NCI-H1105 (cell line): ENCODE data around the gene GNAZ.

Experiments used
- DNase-seq: peaks from one replicate; lab custom pipeline; 2025; lab: John Stamatoyannopoulos, UW

GNAZ gene

DNA sequence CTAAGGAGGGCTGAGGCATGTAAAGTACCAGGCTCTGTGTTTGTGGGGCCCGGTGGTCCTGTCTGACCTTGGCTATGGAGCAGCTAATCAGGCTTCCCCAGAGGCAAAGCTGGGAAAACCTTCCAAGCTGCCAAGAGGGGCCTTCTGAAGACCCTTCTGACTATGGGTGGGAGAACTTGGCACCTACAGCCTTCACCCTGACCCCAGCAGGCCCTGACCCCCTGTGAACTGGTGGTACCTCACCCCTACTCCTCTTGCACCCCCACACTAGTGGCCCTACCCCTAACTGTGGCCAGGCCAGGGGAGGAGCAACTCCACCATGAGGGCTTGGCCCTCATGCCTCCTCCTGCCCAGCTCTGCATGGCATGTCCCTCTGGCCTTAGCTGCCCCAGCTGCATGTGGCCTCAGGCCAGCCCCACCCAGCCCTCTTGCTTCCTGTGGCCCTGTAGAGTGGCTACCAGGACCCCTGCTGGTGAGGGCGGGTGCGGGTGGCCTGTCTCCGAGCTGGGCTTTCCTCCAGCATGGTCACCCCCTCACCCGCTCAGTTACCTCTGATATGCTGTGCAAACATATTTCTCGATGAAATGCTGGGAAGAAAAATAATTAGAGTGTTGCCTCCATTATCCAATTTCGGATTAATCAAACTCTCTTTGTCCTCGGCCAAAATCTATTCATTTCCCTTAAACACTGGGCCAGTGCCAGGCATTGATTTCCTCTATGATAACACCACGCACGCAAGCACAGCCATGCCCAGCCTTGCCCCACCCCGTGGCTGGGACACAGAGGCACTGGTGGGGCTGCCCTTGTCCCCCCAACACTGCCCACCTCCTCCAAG is 7.5 kb downstream of the GNAZ start:
- no peak for DNase-seq

DNA sequence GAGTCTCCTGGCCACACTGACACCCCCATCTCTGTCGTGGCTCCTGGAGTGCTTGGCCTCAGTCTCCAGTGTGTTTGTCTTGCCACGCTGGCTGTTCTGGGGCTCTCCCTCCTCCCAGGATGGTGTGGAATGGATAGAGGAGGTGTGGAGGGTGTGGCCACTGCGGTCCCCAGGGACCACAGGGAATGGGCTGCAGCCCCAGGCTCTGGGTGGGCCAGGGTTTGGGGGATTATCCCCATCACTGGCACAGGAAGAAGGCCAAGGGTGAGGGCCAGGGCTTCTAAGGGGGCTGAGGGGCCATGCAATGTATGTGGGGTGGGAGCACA is 8.1 kb downstream of the GNAZ start:
- DNase-seq, result no peak

DNA sequence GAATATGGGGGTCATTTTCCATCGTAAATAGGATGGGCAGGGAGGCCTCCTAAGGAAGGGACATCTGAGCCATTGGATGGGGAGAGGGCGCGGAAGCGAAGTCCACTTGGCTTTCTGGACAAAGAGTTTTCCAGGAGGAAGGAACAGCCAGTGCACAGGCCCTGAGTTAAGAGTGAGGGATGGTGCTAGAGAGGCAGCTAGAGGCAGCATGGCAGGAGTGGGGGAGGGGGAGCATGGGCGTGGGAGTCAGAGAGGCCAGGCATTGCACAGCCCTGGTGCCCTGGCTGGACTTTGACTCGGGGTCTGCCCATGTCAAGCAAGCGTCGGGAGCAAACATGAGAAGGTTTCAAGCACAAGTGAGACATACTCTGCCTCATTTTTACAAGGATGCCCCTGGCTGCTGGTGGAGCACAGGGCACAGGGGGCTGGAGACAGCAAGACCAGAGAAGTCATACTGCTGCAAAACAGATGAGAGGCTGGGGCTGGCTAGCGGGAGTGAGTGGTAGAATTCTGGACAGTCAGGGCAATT is 9.0 kb downstream of the GNAZ start:
- no peak for DNase-seq

DNA sequence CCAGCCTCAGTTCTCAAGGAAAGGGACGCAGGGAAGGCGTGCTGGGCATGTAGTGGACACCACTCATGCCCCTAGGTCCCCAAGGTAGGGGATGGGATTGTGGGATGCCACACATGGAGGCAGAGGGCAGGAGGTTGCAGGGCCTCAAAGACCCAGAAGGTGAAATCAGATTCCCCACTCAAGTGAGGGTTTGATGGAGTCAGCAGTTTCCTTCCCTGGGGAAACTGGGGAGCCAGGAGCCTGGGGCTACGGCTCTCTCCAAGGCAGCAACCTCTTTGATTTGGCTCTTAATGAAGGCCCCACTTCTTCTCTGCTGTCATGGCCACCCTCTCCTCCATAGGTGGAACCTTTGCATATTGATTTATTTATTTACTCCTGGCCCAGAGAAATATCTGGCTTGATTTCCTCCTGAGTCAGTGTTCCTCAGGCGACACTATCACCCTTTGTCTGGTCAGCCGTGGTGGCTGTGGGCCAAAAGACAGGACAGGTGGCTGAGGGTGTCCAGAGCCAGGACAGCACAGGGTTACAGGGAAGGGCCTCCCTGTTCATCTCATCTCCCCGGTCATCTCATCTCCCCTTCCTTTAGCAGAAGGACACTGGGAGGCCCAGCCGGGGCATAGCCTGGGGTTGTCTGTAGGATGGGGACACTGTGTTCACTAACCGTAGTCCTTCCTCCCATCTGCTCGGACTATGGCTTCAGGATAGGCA is 9.6 kb downstream of the GNAZ start:
- no peak for DNase-seq

DNA sequence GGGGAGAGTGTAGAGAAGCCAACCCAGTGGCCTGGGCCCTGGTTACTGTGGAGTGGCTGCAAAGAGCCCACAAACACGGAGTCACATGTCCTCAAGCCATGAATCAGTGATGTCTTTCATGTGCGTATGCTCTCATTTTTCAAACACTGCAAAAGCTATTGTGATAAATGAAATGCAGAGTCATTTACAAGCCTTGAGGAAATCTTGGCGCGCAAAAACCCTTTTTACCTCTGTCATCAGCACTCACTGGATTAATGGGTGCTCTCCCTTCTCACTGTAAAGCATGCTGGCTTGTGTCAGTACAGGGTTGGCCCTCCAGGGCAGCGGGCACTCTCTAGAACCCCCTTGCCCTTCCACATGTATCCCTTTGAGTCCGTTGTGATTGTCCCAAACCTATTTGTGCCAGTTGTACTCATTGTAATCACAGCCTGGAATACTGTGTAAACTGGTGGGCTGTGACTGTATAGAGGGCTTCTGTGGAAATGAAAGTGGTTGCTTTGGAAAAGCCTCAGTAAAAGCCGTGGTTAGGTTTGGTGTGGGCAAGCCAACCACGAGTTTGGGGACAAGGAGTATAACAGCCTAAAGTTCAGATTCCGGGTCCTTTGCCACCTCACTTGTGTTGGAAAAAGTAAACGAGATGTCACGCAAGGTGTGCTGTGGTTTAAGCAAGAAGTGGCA is 10.4 kb downstream of the GNAZ start:
- no peak for DNase-seq

DNA sequence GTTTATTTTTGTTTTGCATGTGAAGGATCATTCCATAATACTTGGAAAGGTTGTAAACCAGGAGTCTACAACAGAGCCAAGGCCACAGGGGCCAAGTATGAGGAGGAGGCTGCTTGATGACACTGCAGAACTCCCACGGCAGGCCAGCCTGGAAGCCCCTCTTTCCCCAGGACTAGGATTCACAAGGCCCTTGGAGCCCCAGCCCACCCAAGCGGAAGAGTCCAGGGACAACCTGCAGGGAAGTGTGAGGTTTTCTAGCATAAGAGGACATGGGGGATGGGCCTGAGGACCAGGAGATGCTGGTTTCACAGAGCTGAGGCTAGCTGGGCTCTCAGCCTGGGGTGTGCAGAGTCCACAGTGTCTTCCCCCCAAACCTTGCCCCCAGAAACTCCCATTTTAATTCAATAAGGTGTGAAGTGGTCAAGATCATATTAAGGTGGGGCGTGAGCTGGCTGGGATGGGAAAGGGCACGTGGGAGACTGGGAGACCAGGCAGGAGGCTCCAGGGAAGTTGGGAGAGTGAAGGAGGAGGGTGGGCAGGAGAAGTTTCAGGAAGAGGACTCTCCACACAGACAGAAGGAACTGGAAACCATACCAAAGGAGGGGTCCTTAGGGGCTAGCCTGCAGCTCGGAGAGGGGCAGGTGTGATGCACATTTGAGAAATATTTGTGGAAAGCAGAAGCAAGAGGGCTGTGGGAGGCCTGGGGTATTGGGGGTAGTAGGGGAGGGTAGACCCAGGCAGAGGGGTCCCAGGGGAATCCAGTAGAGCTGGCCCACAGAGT is 12.4 kb downstream of the GNAZ start:
- no peak for DNase-seq

DNA sequence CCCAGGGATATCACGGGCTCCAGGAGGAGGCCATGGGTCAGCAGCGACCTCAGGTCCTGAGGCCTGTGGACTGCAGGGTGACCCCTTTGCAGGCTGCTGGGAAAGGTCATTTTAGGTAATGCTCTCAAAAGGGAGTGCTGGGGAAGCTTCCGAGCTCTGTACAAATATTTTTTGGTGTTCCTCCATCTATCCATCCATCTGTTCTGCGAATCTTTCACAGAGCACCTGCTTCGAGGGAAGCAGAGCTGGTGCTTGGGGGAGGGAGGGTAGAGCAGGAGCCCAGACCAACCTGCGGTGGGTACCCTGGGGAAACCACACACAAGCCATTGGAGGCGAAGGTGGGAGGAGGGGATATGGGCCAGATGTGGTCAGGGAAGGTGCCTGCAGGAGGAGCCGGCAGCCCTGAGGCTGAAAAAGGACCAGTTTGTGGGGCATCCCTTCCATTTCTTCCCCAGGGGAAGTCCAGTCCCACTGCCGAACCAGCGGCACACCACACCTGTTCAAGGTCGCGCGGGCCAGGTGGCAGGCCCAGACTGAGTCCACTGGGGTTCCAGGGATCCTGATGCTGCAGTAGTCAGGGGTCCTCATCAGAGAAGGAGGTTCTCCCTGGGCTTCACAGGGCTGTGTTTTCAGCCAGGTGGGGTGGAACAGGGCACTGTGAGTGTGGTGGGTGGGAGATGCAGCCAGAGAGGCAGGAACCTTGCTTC is 13.1 kb downstream of the GNAZ start:
- DNase-seq, result no peak

DNA sequence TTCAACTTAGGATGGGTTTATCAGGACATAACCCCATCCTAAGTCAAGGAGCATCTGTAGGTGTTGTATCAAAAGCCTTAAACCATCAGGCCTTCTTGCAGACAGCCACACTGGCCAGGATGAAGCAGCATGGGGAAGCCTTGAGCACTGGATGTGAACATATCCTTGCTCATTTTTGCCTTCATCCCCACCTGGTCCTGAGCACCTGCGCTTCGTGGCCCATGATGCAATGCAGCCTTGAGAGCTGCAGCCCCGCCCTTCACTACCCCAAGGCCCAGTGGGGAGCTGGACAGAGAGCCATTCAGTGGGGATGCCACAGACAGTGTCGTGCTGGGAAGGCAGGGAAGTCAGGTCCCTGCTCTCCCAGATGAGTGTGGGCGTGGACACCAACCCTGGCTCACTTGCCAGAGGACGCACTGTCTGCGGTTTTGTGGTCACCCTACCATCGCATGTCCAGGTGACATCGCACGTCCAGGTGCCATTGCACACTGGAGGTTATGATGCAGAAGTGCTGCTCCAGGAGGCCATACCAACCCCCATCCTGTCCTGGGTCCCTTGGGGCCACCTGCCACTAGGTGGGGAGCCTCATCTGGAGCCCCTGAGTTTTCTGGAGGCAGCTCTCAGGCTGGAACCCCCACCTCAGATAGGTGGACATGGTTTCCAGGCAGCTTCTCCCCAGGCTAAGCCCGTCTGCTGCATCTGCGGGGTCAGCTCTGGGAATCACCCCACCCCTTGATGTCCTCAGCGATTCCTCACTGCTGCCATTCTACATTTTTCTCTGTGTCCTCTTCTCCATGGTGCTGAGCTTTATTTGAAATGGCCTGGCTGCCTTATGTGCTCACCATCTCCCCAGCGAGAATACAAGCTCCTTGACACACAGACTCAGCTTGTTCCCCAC is 14.4 kb downstream of the GNAZ start:
- DNase-seq, result no peak

DNA sequence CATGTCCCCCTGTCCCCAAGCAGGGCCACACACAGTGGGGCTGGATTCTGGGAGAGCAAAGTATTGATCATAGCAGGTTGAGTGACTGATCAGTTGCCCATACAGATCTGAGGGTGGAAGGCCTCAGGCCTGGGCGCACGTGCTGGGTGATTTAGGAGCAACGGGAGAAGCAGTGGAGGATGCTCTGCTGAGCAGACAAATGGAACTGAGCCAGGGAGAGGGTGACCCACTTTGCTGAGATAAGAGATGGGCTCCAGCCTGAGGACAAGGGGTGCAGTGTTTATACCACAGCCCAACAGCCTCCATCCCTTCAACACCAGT is 15.0 kb downstream of the GNAZ start:
- DNase-seq, result no peak

DNA sequence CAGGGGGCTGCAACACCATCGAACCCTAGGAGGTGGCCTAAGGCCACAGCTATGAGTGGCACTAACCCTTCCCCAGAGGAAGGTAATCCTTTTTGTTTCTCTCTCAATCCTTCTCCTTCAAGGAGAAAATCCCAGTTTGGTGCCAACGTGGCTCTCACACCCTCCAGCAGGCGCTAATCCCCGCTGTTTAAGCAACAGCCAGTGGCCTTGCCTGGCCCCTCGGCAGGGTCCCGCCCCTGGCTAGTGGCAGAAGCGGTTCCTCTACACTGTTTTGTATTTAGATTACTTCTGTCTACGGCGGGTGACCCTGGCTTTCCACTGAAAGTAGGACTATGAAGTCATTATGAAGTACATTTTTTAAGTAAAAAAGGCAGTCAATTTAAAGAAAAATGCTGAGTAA is 15.5 kb downstream of the GNAZ start:
- no peak for DNase-seq

DNA sequence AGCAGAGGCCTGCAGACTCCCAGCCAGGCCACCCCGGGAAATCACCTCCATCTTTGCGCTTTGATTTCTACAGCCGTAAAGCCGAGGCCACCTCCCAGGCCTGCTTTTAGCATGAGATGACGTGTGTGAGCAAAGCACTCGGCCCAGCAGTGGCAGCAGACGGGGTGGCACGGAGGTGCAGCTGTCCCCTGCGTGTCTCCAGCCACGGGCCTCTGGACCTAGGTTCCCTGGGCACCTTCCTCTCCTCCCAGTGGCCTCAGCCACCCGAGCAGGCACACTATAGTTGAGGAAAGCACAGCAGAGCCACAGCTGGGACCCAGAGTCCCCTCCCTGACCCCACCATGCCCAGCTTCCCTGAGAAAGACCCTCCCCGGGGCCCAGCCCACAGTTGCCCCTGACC is 15.9 kb downstream of the GNAZ start:
- DNase-seq, result no peak

DNA sequence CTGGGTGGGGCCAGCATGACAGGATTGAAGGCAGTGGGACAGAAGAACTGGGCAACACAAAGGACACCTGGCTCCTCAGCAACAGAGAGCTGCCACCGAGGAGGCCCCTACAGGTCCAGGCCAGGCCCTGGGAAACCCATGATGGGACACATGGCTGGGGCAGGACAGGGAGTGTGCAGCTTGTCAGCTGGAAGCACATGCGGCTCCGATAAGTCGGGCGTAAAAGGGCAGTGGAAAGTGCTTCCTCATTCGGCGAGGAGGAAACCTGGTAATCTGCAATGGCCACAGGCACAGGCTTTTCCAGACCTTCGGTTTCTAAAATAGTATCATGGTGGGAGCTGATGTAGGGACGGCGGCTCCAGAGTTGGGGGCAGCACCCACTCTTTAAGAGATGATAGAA is 16.5 kb downstream of the GNAZ start:
- DNase-seq, result no peak

DNA sequence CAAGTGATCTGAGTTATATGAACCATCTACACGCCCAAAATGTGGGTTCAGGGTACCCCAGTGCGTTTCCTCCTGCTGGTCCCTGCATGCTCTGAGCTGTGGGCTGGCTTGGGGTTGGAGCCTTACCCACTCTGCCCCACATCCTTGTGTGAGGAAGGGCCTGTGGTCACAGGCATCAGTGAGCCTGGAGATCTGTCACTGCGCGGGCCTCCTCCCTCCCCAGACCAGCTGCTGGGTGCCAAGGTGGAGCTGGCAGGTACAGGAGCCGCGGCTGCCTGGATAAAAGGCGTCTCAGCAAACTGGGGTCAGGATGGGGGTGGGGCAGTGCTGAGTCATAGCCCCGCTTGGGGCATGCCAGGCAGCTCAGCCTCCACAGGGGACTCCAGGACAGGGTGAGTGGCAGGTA is 17.9 kb downstream of the GNAZ start:
- no peak for DNase-seq

DNA sequence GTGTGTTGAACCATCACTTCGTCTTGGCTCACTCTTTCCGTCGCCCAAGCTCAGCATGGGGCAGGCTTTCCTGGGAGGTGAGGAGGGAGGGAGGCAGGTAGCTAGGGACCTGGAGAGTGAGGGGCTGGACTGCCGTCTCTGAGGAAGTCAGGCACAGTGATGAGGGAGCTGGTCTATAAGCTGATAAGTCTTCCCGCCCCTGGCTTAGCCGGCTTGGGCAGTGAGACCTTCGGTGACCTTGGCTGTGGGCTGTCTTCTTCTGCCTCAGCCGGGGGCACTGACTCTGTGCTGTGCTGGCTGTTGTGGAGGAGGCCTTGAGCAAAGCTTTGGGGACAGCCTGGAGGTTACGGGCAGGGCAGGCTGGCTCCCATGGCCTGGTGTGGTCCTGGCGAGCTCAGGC is 18.7 kb downstream of the GNAZ start:
- no peak for DNase-seq

DNA sequence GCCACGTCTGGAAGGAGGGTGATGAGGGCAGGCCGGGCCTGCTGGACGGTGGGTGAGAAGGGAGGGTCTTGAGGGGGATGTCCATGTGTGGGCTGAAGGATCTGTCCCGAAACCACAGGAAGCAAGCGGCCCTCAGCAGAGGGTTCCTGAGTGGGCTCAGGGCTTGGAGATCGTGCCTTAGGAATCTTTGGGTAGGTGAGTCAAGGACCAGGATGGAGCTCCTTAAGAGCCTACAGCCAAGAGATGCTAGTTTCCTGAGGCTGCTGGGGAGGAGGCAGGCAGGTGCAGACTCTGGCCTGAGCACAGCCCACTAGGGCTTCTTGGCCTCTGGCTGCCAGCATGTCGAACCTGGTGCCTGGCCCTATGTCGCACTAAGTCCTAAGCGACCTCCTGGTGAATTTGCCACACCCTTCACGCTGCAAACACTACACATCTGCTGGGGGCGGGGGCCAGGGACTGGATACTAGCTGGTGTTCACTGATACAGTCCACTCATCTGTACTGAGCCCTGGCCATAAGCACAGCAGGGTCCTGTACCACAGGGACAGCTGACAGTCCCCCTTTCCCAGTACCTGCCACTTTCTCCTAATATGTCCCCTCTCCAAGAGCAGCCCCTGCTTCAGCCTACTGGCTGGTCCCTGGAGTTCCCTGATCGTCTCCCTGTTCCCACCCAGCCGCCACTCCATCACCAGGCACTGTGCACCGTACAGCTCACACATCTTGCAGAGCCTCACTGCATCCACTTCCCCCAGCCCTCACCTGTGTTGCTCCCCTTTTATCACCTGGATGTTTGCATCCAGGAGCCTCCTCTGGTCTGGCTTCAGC is 19.5 kb downstream of the GNAZ start:
- DNase-seq, result no peak

DNA sequence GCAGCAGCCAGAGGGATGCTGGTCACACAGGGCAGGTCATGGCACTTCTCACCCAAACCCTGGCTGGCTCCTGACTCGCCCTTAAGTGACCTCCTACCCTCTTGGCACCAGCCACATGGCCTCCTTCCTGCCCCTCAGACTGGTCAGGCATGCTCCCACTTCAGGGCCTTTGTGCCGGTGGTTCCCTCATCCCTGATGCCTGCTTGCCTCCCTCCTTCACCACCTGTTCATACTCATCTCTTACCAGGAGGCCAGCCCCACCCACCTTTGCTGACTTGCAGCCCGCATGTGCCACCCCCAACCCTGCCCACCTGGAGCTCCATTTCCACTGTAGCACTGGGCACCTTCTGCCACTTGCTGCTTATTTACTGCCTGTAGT is 20.1 kb downstream of the GNAZ start:
- DNase-seq, result no peak

DNA sequence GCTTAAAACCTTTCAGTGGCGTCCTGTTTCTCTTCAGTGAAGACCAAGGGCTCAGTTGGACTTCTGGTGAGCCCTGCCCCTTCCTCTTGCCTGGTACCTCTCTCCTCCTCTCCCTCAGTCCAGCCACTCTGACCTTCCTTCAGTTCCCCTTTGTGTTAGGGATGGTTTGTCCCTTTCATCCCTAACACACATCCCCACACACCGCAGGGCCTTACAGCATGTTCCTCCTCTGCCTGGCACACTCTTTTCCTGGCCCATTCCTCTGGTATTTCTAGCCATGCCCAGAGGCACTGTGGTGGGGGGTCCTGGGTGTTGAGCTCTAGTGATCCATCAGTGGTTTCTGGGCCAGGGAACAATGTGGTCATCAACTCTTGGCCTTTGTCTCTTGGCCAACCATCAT is 21.4 kb downstream of the GNAZ start:
- DNase-seq, result no peak

DNA sequence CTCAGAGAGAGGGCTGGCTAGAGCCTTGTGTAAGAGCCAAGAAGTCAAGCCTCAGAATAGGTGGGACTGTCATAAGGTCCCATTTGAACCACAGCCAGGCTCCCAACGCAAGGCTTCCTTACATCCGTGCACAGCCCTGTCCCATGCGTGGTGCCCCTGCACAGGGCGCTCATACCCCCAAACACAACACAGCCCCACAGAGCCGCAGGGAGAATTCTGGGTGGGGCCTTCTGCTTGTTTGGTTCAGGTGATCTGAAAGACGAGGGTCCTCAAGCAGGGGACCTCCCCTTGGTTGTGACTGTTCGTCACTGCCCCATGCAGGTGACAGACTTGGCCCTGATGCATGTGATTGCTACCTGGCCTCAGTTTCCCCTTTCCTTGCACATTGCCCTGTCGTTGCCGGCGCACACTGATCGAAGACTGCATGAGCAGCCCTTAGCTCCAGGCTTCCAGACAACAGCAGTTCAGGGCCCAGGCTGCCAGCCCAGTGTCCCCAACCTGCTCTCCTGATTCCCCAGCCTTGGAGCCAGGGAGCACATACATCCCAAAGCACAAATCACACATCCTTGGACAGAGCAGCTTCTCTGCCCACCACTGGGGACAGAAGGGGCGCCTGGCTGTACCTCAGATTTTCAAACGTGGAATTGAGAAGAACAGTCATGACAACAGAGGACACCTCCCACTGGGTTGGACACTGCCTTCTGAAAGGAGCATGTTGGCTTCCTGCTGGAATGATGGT is 22.1 kb downstream of the GNAZ start:
- no peak for DNase-seq
